NCI-H748 treated with DMSO at 0.1 percent for 48 hours (cell line): Measurements from ENCODE around the gene KNOP1.

Experiments used
- DNase-seq: peaks from one replicate; lab custom pipeline; 2025; lab: John Stamatoyannopoulos, UW

The KNOP1 gene, protein sequence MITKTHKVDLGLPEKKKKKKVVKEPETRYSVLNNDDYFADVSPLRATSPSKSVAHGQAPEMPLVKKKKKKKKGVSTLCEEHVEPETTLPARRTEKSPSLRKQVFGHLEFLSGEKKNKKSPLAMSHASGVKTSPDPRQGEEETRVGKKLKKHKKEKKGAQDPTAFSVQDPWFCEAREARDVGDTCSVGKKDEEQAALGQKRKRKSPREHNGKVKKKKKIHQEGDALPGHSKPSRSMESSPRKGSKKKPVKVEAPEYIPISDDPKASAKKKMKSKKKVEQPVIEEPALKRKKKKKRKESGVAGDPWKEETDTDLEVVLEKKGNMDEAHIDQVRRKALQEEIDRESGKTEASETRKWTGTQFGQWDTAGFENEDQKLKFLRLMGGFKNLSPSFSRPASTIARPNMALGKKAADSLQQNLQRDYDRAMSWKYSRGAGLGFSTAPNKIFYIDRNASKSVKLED

GRCh38 chr16:19717741-19718623 is at the start of gene KNOP1, which contains the start of gene IQCK:
Gene KNOP1 (minus strand): TSS chr16:19718227. CDS start chr16:19715035, 3,192 bp downstream.
Gene IQCK (plus strand): TSS chr16:19718271. CDS start chr16:19718307, 36 bp downstream.
- peak; percentile 61 for DNase-seq

DNA sequence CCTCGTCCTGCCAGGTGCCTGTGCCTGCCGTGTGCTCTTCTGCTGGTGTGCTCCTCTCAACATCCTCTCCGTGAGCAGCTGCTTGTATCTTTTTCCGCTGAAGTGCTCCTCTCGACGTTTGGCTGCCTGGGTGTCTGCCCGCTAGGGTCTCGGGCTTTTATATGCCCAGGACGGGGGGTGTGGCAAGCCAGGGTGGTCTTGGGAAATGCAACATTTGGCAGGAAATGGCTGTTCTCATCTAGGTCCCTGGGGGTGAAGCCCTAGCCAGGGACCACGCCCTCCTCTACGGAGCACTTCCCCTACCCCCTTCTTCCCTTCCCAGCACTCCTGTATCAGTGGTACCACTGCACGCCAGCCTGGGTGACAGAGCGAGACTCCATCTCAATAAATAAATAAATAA is 49.5 kb upstream of the KNOP1 start:
- DNase-seq = no peak

DNA sequence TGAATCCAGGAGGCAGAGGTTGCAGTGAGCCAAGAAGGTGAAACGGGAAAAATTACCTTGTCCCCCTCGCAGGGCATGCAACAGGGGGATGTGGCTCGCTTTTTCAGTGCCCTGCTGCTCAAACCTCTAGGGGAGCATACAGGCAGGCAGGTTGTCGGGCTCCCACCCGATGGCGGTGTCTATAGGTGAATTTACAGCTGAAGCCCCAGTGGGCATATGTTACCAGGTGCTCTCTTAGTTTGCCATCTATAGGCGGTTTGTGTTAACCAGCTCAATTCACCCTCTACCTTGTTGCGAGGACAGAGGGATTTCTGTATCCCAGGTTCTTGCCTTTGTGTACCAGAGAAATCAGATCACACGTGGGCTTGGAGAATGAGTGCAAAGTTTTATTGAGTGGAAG is 49.0 kb upstream of the KNOP1 start:
- DNase-seq = no peak

DNA sequence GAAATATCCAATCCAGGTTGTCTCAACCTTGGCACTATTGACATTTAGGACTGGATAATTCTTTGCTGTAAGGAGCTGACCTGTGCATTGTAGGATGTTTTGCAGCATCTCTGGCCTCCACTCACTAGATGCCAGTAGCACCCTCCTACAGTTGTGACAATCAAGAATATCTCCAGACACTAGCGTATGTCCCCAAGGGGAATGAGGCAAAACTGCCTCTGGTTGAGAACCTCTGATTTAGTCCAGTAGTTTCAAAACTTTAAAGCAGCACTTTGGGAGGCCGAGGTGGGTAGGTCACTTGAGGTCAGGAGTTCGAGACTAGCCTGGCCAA is 48.5 kb upstream of the KNOP1 start:
- no peak for DNase-seq

DNA sequence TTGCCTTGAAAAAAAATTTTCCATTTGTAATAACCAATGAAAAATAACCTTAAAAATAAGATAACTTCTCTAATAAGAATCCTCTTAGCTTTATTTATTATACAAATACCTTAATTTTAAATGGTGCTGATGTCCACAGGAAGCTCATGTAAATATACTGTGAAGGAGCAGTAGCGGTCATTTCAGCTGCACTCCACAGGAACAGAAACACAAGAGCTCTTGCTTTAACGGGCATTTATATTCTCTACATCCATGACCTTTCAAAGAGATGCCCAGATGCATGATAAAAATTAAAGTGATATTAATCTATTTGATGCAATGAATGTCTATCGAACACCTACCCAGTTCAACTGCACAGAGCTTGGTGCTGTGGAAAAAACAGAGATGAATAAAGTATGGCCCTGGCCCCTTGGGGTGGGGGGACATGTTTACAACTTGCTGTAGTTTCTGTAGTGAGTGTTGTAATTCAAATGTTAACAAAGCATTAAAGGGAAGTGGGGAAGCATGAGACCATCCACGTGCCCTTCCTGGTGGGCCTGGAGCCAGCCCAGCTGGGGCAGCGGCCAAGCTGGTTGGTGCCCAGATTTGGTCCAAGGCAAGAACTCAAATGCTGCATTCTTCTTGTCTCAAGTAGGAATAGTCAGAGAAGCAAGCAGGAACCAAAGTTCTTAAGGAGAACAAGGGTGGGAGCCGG is 48.0 kb upstream of the KNOP1 start:
- no peak for DNase-seq

DNA sequence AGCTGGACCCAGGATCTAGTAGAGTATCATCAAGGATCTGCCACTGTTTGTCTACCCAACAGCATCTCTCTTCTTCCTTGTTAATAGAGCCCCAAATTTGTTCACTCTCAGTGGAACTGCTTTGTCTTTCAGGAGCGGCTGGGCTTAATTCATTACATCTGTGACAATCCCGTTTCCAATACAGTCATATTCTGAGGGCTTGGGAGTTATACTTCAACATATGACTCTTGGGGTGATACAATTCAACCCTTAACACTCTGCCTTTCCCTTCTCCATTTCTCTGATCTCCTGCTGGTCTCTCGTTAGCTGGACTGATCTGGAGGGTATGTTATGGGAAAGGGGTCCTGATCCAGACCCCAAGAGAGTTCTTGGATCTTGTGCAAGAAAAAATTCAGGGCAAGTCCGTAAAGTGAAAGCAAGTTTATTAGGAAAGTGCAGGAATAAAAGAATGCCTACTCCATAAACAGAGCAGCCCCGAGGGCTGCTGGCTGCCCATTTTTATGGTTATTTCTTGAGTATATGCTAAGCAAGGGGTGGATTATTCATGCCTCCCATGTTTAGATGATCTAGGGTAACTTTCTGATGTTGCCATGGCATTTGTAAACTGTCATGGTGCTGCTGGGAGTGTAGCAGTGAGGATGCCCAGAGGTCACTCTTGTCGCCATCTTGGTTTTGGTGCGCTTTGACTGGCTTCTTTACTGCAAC is 42.5 kb upstream of the KNOP1 start:
- DNase-seq = no peak

- DNase-seq = no peak
These were observed 40.0 kb upstream of the KNOP1 start for GRCh38 chr16:19757762-19758595.

GRCh38 chr16:19757026-19757425 is 39.0 kb upstream of the KNOP1 start:
- DNase-seq = no peak

DNA sequence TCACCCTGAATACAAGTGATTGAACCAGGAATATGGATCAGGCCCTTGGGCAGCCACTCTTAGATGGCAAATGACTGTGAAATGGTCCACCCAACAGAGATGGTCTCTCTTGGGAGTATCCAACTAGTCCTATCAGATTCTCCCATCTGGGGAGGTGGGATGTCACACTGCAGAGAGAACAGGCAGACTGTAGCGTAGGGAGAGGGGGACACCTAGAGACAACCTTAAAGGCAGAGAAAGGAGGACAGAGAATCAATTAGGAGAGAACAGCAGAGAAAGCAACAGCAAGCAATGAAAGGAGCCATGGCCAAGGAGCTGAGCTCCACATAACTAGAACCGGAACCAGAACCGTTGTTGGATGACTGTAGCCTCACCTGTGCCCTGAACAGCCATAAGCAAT is 37.2 kb upstream of the KNOP1 start:
- no peak for DNase-seq

DNA sequence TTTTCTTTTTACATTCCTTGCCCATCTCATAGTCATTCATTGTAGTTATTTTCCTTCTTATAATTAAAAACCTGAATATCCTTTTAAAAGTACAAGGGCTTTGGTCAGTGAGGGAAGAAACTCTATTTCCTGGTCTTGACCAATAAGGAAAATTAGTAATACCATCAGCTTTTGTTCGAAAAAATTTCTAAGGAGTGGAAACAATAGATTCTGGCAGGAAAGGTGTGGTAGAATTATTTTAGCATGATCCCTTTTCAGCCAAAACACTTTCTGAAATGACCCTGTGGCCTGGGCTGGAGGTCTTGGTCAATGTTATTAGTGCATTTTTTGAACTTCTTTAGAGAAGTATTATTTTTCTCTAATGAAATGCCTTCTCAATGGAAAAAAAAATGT is 36.6 kb upstream of the KNOP1 start:
- DNase-seq = no peak

- DNase-seq = no peak
These were observed 36.0 kb upstream of the KNOP1 start for GRCh38 chr16:19753815-19754643.

DNA sequence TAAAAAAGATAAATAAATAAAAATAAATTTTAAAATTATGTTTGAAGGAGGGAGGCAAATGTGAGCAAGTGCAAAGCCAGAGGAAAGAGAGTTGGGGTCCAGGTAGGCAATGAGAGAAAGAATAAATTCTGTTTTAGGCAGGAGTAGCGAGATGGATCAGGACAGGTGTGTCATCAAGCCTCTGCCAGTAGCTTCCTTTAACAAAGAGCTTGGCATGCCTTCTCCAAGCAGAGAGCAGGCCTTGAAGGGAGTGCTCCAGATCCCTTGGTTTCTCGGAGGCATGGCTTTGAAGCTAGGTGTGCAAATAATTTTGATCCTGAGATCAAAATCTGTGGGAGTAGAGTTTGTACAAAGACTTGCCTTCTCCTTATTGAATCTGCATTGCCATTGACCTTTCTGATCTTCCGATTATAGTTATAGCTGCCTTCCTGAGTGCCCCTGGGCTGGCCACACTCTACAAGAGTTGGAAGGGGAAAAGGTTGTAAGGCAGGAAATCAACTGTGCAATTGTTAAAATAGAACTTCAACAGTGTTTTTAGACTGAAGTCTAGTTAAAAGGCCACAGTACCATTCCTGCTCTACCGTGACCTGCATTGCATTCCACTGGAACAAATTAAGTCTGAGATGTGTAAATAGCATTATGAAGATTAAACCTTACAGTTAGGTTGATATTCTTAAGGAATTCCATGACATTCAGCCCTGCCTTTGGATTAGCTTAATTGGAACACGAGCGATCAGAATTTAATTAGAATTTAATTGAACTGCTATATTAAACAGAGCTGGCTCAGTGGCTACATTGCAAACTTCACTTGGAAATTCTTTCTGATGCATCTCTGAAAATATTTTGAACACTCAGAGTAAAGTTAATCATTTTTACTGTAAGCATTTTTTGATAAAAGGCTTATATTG is 33.7 kb upstream of the KNOP1 start:
- DNase-seq = no peak

DNA sequence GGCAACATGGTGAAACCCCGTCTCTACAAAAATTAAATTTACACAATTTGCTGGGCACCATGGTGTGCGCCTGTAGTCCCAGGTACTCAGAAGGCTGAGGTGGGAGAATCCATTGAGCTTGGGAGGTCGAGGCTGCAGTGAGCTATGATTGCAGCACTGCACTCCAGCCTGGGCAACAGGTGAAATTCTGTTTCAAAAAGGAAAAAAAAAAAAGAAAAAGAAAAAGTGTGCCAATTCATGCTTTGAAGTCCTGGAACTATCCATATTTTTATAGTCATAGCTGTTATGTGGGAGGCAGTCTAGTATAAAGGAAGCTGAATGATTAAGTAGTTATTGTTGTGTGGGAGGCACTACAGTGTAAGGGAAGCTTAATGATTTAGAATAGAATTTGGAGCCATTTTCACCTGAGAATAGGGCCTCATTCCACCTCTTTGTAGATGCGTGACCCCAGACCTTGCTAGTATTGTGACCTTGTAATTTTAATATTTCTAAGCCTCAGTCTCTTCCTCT is 31.6 kb upstream of the KNOP1 start:
- no peak for DNase-seq

DNA sequence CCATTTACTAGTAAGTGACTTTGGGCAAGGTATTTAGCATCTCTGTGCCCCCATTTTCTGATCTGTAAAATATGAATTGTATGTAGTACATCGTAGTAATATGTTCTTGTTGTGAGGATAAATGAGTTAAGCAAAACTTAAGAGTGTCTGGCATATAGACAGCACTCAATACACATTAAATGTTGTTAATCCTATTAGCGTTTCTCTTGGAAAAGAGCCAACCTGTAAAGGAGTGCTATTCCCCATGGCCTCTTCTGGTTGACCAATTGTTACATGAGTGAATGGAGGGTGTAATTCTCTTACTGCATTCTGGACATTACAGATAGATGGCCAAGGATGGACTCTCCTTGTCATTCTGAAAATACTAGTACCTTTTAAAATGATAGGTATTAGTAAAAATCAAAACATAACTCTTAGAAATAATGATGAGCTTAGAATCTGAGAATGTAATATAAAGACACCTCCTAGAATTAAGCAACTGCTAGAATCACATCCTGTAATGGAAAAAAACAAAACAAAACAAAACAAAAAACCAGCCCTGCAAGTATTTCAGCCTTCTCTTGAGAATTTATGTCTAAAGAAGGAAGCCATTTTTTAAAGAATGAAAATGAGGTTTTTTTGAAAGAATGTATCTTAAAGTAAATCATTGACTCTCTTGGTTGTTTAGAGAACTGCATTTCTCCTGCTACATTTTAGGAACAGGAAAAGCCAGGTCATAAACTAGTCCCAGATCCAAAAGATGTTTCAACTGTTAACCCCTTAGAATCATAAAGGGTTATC is 30.6 kb upstream of the KNOP1 start:
- DNase-seq = no peak

DNA sequence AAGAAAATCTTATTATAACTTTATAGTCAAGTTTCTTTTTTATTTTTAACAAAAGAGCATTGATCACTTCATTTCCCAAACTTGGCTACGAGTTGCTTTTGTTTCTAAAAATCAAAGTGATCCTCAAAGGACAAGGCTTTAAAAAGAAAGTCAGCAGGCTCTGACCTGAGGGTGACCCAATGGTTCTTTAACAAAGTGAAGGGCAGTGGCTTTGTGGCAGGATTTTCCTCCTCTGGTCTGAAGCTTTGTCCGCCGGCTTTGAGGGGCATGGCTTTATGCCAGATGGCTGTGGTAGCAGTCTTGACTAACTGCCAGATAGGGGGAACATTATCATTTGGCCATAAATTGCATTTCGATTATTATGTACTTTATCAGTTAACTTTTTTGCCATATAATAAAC is 28.5 kb upstream of the KNOP1 start:
- DNase-seq = no peak

- no peak for DNase-seq
These were observed 27.4 kb upstream of the KNOP1 start for GRCh38 chr16:19745286-19746010.

DNA sequence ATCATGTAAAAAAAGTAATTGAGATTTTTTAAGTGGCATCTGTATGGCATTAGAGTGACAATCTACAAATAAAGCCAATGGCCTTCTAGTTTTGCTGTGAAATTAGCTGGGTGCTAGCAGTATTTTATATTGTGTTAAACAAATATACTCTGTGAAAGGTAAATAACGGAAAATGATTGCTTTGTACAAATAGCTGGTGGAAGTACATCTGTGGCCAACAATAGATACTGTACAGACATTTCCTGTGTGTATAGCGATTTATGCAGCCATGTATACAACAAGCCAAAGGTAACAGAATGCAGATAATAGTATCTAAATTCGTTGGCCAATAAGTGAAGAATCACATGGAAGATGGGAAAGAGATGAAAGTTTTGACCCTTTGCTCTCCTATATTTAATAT is 26.6 kb upstream of the KNOP1 start:
- DNase-seq = no peak
